ENCODE measurements around the gene ZNF70.

DNA sequence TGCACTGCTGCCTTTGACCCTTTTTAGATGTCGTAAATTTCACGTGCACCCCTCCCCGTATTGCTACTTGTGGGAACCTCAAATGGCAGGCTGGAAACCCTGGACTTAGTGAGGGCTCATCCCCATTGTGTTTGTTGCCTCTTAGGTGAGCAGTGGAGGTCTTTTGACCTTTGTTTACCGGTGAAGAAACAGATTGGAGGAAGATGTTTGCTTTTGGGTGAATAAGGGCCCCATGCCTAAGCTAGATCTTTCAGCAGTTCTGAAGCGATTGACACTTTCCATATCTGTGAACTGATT is 36.6 kb upstream of the ZNF70 start:
- TF ChIP-seq EP300 (IDR thresholded peaks at IDR 0.05; ENCODE audit: low read depth in 2 of 2, low read length in 2 of 2) = no peak
- TF ChIP-seq EP300 (CRISPR knock-in tag; IDR thresholded peaks at IDR 0.05; ENCODE audit: borderline replicate concordance) = no peak
- TF ChIP-seq NR1H2 (CRISPR knock-in tag; IDR thresholded peaks at IDR 0.05; ENCODE audit: borderline replicate concordance, low read depth) = no peak
- TF ChIP-seq ARID2 (CRISPR knock-in tag; IDR thresholded peaks at IDR 0.05; ENCODE audit: borderline replicate concordance) = no peak
